GM08714 (cell line): ENCODE results near the gene GRPR.
"Not testable (repeated sequence)": the region's sequence is repeated elsewhere in the genome, so short reads cannot be mapped to it uniquely, and the experiment has no call there.

Experiments
- H3K4me3 ChIP-seq: fragments of 200-500 bp; sonication (Bioruptor generic); 2 replicates; pipeline ENCODE4 v1.5.1; 2014; ENCODE audit warnings: mild to moderate bottlenecking, low read length, inconsistent platforms
- ZNF274 ChIP-seq: IDR thresholded peaks from 2 replicates; pipeline ENCODE4 v1.6.1; 2012; ENCODE audit warnings: mild to moderate bottlenecking, low read depth, low read length

GRPR gene

DNA sequence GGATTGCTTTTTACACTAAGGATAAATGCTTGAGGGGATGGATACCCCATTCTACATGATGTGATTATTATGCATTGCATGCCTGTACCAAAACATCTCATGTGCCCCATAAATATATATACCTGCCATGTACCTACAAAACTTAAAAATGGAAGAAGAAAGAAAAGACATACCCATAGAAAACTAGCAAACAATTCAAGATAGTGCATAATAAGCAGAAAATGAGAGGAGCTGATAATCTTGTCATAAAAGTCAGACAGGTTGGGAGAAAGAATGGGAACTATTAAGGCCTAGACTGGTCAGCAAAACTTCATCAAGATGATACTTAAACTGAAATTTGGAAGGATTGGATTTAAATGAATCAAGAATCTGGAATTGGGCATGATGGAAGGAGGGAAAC is 22.3 kb downstream of the GRPR start:
- no peak for TF ChIP-seq ZNF274
- no peak overlapping the region for H3K4me3 ChIP-seq

DNA sequence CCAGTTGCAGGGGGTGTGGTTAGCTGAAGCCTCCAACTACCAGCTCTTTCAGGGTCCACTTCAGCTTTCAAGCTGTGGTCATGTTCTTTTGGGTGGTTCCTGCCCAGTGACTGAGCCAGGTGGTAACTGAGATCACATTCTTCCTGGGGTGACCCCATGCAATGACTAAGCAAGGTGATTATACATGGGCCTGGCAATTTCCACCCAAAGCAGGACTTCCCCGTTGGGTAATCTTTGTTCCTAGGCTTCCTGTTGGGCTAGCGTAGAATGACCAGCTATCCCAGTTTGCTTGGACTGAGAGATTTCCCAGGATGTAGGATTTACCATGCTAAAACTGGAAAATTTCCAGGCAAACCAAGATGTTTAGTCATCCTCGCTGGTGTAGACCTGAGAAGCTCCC is 25.5 kb downstream of the GRPR start:
- TF ChIP-seq ZNF274: no peak
- no peak overlapping the region for H3K4me3 ChIP-seq

DNA sequence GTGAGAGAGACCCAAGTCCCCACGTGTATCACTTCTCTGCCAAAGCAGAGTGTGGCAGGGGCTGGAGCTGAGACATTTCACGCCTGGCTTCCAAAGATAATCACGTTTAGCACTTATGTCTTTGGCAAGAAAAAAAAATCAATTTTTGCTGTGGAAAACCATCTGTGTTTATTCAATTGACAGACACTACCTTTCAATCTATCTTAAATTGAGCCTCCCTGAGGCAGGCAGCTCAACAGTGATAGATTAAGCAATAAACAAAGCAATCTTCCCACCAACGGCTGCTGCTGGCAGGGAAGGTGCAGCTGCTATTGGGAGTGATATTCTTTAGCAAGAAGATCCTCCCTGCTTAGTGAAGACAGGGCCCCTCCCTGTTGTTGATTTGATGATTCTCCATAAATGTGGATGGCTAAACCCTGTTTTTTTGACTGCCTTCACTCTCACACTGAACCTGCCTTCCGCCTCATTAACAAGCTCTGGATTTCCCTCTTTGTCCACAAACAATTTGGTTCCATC is 32.3 kb downstream of the GRPR start:
- no peak overlapping the region for H3K4me3 ChIP-seq
- TF ChIP-seq ZNF274: no peak

DNA sequence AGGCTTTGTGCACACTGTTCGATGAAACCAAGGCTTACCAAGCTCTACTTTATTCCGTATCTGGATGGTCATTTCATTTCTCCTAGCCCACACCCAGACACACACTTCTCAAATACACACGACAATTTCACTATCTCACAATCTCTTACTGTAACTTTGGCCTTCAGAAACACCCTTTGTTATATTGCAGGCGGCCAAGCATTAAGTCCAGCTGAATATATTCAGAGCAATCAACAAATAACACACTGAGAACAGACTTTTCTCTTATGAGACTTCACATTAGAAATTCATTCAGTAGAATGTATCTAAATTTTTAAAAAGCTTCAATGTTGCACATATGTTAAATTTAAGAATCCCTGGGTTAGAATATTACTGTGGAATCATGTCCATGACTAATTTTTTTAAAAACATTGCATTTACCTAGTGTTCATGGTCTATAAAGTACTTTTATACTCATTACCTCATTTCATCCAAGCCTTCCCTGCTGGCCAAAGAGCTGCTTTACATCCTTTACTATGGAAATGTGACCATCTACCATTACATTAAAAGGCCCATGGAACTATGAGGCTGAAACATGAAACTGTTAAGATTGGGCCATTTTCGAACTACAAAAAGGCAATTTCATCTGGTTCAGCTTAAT is 33.4 kb downstream of the GRPR start:
- no peak overlapping the region for H3K4me3 ChIP-seq
- no peak for TF ChIP-seq ZNF274

DNA sequence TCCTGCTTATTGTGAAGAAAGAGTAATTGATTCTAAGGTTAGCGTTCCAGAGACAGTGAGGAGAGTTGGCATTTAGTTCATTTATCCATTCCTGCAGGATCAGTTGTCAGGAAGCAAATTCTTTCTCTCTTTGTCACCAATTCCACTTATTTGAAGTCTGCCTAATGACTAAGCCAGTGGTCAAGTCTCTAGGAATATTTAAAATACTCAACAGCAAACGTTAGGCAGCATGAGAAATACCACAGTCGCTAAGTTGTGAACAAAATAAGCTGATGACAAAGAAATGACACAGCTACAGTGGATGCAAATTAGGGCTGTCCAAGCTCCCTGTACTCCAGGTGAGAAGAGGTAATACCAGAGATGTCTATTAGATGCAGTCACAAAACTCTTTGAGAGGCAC is 37.4 kb downstream of the GRPR start:
- no peak for TF ChIP-seq ZNF274
- no peak overlapping the region for H3K4me3 ChIP-seq

DNA sequence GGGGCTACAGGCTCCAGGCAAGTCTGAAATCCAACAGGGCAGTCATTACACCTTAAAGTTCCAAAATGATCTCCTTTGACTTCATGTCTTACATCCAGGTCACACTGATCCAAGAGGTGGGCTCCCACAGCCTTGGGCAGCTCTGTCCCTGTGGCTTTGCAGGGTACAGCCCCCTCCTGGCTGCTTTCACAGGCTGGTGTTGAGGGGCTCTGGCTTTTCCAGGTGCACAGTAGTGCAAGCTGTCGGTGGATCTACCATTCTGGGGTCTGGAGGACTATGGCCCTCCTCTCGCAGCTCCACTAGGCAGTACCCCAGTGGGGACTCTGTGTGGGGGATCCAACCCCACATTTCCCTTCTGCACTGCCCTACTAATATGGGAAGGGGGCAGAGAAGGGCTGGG is 37.8 kb downstream of the GRPR start:
- H3K4me3 ChIP-seq: not testable (repeated sequence)

DNA sequence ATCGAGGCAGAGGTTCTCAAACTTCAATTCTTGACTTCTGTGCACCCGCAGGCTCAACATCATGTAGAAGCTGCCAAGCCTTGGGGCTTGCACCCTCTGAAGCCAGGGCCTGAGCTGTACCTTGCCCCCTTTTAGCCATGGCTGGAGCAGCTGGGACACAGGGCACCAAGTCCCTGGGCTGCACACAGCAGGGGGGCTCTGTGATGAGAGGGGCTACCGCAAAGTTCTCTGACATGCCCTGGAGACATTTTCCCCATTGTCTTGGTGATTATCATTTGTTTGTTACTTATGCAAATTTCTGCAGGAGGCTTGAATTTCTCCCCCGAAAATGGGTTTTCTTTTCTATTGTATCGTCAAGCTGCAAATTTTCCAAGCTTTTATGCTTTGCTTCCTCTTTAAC is 39.0 kb downstream of the GRPR start:
- H3K4me3 ChIP-seq: no peak overlapping the region
- no peak for TF ChIP-seq ZNF274

DNA sequence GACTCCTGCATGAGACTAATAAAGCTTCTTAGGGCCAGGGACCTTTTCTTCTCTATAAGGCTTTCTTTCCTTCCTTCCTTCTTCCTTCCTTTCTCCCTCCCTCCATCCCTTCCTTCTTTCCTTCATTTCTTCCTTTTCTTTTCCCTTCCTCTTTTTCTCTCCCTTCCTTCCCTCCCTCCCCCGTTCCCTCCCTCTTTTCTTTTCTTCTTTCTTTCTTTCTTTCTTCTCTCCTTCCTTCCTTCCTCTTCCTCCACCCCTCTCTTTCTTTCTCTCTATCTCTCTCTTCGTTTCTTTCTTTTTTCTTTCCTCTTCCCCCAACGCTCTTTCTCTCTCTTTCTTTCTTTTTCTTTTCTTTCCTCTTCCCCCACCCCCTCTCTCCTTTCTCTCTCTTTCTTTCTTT is 41.4 kb downstream of the GRPR start:
- no peak overlapping the region for H3K4me3 ChIP-seq
- no peak for TF ChIP-seq ZNF274

DNA sequence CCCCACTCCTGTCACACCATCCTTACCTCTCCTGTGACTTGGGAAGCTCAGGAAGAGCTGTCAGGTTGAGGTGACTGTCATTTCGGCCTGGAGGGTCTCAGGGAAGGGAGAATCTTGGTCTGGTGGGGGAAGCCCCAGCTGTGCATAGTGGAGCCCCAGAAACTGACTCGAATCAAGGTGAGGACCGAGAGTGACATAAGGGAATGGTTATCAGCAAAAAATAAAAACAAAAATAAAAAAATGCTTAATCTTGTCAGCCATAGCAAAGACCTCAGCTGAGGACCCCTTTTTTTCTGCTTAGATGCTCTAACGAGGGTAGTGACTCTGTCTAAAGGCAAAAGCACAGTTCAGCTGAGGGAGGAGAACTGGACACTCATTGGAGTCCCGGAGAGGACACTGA is 43.8 kb downstream of the GRPR start, which contains the start of gene MAGEB17:
TSS of gene MAGEB17 (plus strand) at position 301 of the 400 bp plus-strand sequence. CDS start 2,902 bp downstream, outside the sequence.
- H3K4me3 ChIP-seq: no peak within 1 kb of the TSS
- TF ChIP-seq ZNF274: no peak

DNA sequence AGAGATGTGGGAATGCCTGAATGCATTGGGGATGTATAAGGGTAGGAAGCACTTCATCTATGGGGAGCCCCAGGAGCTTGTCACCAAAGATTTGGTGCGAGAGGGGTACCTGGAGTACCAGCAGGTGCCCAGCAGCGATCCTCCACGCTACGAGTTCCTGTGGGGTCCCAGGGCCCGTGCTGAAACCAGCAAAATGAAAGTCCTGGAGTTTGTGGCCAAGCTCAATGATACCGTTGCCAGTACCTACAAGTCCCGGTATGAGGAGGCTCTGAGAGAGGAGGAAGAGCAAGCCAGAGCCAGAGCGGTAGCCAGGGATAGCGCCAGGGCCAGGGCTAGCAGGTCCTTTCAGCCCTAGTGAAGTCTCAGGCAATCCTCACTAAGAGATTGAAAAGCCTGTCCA is 47.7 kb downstream of the GRPR start:
- TF ChIP-seq ZNF274: no peak
- H3K4me3 ChIP-seq: no peak overlapping the region

DNA sequence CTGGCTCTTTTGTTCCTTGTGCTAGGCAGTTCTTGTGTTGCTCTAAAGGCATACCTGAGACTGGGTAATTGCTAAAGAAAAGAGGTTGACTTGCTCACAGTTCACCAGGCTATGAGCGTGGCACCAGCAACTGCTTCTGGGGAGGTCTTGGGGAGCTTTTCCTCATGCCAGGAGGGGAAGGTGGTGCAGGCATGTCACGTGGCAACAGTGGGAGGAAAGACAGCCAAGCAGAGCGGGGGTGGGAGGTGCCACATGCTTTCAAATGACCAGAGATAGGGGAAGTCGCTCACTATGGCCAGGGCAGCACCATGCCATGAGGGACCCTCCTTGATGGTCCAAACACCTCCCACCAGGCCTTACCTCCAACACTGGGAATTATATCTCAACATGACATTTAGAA is 48.6 kb downstream of the GRPR start:
- TF ChIP-seq ZNF274: no peak
- no peak overlapping the region for H3K4me3 ChIP-seq

DNA sequence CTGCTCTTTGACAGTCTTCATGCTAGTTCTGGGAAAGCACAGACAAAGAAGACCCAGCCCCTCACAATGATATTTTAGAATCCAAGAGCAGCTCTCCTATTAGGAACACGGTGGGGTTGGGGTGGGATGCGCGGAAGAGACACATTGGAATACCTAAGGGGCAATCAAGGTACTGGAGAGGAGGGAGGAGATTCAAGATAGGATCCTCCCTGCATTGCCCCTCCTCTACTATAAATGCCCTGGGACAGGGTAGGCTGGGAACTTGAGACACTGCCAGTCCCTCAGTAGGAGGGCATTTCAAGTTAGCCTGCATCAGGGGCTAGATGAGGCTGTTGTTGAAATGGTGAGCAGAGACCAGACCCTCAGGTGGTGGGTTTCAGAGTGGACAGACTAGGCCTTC is 49.0 kb downstream of the GRPR start:
- H3K4me3 ChIP-seq: no peak overlapping the region
- TF ChIP-seq ZNF274: no peak

DNA sequence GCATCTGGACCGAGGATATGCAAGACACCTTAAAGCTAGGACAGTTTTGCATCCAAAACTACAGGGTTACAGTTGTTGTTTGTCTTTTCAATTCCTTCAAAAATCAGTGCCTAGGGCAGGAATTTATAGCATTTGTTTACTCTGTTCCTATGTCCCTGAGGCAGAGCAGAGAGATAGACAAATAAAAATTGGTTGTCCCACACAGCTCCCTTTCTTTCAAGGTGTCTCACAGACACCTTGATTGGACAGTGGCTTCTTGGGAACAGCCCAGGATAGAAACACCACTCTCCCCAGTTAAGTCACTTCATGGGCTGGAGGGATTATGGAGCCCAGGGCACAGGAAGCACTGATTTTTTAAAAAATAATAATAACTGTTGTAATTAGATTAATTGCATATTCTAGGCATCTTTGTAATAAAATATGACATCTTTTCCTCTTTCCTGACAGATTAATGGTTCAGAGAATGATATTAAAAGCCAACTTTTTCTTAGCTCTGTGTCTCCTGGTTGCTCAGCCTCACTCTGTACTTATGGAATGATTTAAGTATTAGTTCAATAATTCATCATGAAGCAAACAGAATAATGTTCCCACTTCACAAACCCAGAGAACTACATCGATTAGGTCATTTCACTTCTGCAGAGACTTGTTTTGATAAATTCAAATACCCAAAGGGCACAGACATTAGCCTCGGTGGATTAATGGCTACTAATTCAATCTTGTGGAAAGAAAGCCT is 52.1 kb downstream of the GRPR start:
- no peak for TF ChIP-seq ZNF274
- no peak overlapping the region for H3K4me3 ChIP-seq

DNA sequence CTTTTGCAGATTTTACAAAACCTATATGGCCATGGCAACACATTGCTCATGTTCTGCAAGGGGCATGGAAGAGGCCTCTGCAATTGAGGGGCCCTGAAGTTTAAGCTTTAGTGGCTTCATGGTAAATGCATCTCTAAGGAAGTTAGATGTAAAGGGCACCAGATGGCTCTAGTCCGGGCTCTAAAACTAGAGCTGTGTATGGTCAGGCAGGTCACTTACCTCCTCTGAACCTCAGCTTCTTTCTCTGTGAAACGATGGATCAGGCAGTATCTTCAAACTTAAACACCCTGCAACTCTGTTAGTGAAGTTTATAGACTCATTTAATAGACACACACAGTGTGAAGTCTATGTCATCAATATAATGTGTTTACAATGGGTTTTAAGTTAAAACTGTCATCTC is 53.9 kb downstream of the GRPR start:
- H3K4me3 ChIP-seq: no peak overlapping the region
- no peak for TF ChIP-seq ZNF274

DNA sequence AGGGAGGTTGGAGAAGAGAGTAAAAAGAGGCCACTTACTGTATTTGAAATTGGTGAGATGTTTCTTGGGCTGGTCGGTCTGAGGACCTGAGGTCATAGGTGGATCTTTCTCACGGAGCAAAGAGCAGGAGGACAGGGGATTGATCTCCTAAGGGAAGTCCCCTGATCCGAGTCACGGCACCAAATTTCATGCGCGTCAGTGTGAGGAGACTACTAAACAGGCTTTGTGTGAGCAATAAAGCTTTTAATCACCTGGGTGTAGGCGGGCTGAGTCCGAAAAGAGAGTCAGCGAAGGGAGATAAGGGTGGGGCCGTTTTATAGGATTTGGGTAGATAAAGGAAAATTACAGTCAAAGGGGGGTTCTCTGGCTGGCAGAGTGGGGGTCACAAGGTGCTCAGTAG is 60.5 kb downstream of the GRPR start:
- not testable (repeated sequence) for H3K4me3 ChIP-seq
